GM18867 (cell line): ENCODE measurements around the gene CNGA3.

Experiments used
- ATAC-seq: cut with Tn5 transposase; IDR thresholded peaks from one replicate; pipeline ENCODE4 v1.9.1; 2021; ENCODE audit warnings: mild to moderate bottlenecking, moderate library complexity; ENCODE audit not compliant: unreplicated experiment

CNGA3 gene

GRCh38 chr2:98324181-98324580 lies 22.1 kb upstream of the CNGA3 start:
- ATAC-seq: no peak

- ATAC-seq: no peak
Measured at GRCh38 chr2:98327776-98328175, 18.5 kb upstream of the CNGA3 start.

GRCh38 chr2:98329549-98329948 lies 16.7 kb upstream of the CNGA3 start:
- ATAC-seq: no peak

DNA sequence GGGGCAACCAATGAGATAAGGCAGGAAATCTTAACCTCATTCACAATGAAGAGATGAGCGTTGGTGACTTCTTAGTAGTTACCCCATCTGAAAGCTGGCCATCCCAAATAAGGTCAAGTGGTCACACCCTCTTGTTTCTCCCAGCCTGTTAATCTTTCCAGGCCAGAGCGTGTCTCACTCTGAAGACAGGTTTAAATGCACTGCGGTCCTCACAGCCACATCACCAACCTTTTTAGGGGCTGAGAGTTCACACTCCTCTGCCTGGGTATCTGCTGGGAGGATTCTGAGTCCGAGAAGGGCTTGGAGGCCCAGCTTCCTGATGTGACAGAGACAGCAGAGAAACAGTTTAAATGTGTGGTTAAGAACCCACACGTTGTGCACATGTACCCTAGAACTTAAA lies 13.3 kb upstream of the CNGA3 start:
- no peak for ATAC-seq

DNA sequence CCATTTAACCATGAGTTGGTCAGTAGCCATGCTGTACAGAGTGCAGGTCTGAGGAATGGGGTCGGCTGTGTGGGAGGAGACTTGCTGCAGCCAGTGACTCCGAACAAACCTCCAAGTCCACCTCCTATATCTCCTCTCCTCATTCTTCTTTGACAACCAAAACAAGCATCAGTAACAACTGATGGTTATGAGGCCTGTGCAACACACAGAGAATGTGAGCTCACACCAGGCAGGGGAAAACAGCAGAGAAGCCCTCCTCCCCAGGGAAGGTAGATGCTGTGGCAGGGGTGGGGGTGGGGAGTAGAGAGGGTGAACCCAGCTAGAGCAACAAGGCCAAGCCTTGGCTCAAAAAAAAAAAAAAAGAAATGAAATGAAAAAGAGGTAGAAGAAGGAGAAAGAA lies 12.3 kb upstream of the CNGA3 start:
- ATAC-seq: no peak

GRCh38 chr2:98334439-98335078 lies 11.7 kb upstream of the CNGA3 start:
- no peak for ATAC-seq

DNA sequence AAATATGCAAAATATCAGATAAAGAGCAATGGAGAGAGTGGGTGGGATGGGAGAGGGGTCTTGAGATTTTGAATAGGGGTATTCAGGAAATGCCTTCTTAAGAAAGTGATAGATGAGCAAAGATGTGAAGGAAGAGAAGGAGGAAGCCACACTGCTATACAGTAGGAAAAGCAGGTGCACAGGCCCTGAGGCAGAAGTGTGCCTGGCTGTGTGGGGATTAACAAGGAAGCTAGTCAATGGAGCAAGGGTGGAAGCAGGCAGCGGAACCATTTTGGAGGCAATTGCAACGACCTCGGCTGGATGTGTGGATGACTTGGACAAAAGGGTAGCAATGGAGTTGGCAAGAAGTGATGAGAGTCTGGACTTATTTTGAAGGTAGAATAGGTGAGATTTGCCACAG lies 11.0 kb upstream of the CNGA3 start:
- ATAC-seq: no peak

GRCh38 chr2:98341241-98341640 lies 5.0 kb upstream of the CNGA3 start:
- ATAC-seq: no peak

DNA sequence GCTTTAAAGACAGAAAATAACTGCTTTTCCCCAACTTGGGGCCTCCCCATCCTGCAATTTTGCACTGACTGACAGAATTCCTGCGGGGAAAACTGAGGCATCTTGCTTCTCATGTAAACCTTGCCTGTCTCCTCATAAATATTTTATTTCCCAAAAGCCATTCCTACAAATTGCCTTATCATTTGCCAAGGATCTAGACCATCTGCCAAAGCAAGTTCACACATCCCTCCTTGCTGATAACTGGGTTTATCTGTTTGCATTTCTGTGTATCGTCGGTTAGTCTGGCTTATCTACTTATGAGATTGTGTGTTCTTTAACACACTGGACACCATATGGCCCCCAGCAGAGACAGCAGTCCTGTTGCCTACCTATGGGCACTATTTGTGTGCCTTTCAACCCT lies 3.0 kb upstream of the CNGA3 start:
- ATAC-seq: no peak

DNA sequence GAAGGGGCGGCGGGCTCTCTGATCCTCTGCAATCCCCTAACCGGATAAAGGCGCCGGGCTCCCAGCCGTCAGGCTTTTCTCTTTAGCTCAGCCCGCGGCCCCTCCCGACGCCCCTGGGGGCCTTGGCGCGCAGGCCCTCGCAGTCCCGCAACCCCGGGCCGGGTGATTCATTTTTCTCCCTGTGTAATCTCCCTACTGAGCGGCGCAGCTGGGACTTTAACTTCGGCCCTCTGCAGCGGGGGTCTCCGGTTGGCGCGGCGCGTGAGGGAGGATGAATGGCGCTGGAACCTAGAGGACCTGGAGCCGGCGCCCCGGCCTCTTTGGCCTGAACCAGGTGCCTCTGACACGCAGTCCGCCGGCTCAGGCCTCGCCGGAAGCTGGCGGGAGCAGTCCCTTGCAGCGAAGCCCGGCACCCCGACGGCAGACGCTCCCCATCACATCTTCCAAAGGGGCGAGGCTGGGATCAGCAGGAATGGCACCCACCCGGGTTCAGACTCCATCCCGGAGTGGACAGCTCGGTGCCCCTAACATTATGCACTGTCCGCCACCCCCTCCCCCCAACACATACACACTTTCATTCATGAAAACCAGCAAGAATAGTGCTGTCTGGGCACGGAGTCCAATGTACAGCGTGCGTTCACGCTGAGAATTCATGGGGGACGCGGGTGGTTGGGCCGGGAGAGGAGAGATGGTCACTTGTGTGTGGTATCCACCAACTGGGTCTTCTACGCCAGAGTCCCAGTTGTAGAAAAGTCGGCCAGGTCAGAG lies 1.2 kb downstream of the CNGA3 start:
- no peak for ATAC-seq

DNA sequence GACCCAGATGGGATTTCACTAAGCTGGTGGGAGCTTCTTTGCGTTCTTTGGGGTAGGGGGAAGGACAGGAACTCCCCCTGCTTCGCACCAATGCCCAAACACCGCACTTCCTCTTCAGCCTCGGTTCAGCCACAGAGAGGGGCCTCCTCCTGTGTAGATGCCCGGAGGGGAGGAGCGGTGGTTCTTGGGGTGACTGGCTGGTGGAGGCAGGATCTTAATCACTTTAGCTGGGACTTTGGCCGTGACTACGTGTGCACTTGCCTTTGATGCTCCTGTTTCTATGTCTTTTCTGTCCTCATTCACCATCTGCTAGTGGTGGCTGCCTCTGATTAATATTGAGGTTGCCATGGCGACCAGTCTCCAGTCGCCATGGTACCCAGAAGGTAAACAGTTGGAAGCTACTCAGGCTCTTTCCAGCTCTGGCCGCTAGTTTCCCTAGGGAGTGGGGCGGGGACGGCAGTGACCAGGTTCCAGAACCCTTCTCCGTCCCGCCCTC lies 1.9 kb downstream of the CNGA3 start:
- ATAC-seq: no peak

DNA sequence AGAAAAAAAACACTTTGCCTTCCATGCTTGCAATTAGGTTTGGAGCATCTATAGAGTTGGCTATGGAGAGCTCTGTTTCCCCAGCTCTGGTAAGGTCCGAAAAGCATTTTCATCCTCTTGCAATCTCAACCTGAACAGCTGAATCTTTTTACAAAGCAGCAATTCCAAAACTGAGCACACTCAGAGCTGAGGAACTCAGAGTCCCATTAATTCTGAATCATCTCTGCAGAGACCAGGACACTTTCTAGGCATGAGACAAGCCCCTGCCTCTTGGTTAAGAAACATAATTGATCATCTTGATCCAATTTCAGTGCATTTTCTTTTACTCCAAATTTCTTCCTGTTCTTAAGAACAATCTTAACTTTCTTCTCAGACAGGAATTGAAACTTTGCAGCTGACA lies 4.2 kb downstream of the CNGA3 start:
- ATAC-seq: no peak

DNA sequence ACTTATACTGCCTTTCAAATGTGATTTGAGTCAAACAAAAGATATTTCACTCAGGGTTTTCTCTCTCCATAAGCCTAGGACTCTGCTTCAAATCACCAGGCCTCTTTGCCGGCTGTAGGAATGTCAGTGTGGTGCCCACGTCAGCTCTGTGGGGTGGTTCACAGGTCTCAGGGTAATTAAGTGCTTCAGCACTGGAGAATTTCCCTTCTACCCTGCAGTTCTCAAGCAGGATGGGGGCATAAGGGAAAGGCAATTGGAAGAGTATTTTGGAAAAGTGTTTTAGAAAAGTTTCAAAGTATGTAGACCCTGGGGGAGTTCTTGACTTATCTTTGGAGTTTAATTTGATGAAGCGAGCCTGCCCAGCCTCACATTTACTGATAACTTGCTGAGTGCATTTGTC lies 9.6 kb downstream of the CNGA3 start:
- ATAC-seq: no peak

DNA sequence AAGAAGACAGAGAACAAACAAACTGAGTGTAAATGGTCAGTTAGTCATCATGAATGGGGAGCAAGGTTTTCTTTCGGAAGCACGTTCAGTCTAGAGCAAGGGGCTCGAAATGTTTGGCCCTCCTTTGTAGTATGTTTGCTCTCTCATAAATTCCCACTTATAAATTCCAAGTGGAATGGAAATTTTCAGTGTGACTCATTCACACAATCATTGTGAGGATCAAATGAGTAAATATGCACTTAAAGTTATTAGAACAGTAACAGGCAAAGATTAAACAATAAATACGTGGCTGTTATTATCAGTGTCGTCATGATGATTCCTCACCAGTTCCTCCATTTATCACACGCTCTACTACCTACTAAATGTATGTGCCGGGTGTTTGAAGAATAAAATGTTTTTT lies 10.5 kb downstream of the CNGA3 start:
- no peak for ATAC-seq

DNA sequence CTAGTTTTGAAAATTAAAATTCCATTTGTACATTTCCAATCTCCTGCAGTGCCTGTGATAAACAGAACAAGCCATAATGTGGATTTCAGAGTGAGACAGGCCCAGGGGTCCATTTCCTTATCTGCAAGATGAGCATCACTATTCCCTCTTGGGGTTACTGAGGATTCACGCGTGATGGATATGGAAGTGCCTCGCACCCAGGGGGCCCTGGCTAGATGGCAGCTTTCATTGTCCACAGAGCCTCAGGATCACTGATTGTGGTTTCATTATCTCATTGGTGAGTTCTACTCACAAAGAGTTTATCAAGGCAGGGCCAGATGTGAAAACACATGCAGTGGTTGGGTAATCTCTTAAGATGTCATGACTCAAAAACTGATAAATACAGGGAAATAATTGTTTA lies 11.6 kb downstream of the CNGA3 start:
- ATAC-seq: no peak

GRCh38 chr2:98359986-98360385 lies 13.7 kb downstream of the CNGA3 start:
- no peak for ATAC-seq

DNA sequence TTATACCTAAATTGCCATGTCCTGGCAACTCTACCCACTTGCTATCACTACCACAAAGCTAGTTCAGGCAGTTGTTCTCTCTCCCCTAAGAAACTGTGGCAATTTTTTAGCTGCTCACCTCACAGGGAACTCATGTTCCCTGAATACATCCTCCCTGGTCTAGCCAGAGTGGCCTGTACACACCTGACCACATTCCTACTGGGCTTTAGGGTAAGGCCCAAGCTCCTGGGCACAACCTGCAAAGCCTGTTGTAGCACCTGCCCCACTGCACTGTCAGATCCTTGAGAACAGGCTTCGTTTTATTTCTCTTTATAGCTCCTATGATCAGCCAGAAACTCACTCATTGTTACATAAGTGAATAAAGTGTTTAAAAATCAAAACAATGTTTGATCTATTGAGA lies 21.5 kb downstream of the CNGA3 start:
- ATAC-seq: no peak

DNA sequence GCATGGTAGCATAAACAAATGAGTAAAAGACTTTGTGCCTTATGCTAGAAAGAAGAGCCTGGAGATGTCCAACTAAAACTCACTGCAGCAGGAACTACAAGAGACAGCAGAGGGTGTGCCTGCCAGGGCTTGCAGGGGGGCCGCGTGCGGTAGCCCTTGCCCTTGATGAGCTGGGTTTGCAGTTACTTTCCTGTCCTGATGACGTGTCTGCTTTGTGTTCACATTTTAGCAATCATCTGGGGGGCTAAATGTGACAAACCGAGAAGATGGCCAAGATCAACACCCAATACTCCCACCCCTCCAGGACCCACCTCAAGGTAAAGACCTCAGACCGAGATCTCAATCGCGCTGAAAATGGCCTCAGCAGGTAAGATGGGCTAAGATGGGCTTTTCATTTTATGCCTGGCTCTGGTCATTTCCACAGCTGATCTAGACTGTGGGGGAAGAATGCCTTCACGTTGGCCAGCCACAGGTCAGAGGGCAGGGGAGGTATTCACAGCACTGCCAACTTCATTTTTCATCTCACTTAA lies 23.5 kb downstream of the CNGA3 start:
- ATAC-seq: no peak

DNA sequence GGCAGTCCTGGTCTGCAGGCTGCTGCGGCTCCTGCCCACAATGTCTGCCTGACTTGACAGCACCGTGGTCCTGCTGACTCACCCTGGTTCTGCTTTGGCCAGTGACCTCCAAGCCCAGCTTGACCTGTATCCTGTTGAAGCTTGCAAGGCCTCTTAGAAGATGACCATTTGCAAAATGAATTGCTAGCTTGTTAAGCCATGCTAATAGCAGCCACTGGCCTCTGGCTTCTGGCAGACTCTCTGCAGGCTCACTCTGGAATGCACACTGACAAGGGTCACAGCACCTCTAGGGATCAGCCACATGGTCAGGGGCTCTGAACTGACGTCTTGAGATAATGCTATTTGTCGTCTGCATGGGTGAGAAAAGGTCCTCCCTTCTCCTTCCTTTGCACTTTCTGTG lies 25.9 kb downstream of the CNGA3 start:
- no peak for ATAC-seq

DNA sequence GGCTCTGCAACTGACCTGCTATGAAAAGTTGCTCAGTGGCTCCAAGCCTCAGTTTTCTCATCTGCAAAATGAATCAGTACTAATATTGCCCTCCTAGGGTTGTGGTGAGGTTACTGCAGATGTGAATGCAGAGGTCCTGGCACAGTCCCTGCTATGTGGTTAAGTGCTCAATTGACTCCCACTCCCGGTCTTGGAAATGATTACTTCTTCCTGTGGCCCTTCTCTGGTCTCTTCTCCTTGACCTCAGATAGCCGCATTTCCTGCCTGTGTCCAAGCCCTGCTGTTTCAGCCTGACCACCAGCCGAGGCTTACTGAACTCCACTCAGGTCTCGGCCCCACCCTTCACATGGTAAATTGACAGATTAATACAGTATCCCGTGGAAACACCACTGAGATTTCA lies 26.3 kb downstream of the CNGA3 start:
- ATAC-seq: no peak

- ATAC-seq: no peak
Measured at GRCh38 chr2:98374286-98374685, 28.0 kb downstream of the CNGA3 start.

DNA sequence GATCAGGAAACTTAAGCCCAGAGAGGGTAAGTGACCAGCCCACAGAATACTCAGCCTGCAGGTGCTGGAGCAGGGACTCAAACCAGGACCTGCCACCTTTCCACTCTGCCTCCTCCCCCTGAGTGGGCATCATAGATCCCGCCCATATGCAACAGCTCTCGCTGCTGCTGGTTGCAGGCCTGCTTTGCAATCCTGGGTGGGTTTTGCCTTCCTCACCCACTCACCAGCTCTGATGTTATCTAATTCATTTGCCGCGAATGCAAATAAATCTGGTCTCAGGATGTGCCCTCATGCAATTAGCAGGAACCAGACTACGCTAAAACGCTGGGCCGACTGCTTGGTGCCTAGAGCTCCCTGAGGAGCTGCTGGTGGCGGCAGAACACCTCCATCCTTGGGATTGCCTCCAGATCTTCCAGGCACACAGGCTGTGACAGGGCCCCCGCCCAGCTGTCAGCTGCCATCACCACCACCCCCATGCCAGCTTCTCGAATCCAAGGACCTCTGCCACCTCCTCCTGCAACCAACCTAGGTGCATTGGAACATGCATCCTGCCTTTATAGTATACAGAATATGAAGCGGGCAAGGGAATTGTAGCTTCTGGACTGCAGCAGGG lies 28.8 kb downstream of the CNGA3 start:
- ATAC-seq: no peak
